Measurements from ENCODE around the gene ABCD3. TPM values are rescaled to one million over a fixed set of nuclear protein-coding genes. Genes with fewer than 3 reads are reported as not detected.
A peak's percentile ranks its signal among the peaks of the same experiment; 100 is the strongest.

ABCD3 gene
- total RNA-seq, 1 donor from 2014 or later: 49.8 TPM

DNA sequence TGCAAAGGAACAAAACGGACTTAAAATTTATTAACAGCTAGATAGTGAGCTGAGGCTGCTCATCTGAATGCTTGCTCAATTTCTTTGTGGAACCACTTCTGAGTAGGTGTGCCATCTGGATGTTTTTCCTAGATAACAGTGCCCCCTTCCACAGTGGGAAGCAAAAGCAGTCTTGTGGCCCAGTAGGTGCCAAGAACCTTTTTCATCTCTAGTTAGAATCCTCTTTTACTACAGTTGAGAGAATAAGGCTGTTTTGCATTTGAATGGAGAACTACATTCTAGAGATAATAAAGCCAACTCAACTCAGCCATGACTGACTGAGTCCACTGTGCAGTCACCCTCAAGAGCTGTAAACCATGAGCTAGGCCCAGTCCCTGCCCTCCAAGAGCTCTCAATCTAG lies 110.1 kb downstream of the ABCD3 start:
- DNase-seq: no peak

DNA sequence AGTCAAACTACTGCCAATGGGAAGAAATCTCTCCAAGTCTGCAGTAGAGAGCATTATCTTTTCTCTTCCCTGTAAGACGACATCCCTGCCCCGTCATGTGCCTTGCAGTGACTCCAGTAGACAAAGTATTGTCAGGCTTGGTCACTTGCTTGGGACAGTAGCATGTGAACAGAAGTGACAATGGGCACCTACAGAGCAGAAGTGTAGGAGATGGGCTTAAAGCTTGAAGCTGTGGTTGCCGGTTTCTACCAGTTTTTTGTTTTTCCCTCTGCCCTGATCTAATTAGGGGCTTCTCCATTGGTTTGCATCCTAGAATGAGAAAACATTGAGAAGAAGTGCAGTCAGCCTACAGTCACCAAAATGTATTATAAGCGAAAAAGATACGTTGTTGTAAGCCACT lies 110.6 kb downstream of the ABCD3 start:
- DNase-seq: no peak

DNA sequence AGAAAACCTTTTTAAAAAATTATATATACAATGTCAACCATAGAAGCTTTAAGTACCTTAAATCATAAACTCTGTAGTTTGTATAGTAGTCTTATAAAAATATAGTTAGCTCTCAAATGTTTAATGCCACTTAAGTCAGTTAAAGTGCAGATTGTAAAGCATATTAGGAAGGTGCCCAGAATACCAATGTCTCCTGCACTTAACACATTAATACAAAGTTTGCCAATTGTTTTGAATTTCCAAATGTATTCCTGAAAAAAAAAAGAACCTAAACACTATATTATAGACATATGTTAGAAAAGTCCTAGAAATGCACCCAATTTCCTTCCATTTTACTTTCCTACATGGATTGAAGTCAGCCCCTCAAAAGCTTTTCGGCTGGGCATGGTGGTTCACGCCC lies 111.2 kb downstream of the ABCD3 start:
- no peak for DNase-seq

DNA sequence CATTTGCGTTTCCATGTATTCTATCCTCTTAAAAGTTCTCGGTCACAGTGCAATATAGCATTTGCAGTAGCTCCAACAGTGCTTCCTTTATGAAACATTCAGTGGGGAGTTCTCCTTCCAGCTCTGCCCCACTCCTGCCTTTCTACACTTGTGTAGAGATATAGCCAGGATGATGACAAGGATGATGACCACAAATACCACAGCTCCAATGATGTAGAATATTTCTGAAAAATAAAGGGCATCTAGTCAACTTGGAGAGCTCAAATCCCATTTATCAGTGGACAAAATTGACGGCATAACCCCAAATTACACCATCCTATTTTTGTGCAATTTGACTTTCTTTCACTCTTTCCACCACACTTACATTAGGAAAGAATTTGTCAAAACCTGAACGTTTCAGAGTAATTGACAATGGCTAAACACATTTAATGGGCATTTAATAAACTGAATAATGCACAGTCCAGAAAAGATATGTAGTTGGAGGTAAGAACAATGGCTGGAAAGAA lies 112.2 kb downstream of the ABCD3 start:
- DNase-seq: no peak

DNA sequence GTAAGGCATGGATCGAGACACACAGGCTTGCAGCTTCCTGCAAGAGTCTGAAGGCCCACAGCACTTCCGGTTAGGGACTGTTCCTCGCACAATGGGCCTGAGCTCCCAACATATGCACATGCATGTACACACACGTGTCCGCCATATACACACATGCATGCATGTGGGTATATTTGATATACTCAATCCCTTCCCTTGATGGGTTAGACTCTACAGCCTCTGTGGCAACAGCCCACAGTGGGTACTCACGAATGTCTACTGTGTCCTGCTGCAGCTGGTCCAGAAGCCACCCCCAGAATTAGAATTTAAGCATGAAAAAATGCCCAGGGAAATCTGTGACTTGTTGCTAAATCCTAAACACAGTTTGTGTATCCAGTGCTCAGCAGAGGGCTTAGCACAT lies 113.5 kb downstream of the ABCD3 start:
- no peak for DNase-seq

DNA sequence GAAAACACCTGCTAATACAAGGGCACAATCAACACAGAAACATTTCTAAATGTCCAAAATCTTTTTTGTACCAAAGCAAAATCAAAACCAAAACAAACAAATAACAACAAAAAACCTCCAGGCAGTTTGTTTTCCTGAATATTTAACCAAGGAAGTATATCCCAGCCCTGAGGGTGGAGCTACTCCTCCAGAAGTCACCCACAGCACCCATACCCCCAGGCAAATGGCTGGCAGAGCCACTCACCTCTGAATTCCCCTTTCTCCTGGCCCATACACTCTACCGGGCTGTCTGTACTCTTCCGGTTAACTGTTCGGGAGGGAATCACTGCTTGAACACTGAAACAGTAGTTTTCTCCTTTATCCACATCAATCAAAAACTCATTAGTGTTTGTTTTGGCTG lies 113.9 kb downstream of the ABCD3 start:
- no peak for DNase-seq

DNA sequence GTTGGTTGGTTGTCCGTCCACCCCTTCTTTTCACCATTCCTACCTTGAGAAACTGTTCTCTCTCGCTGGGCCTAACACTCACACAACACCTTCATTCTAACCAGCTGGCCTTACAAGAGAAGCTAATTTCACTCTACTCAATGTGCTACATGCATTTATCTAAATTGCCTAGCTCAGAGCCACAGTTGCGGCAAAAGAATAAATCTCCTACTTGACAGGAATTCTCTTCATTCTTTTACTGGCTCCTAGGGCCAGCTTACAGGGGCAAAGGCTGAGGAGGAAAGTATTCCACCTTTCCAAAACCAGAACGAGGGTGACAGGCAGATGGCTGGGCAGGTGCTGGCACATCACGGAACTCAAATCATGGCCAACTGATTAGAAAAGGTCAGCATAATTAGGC lies 116.9 kb downstream of the ABCD3 start:
- DNase-seq: no peak

DNA sequence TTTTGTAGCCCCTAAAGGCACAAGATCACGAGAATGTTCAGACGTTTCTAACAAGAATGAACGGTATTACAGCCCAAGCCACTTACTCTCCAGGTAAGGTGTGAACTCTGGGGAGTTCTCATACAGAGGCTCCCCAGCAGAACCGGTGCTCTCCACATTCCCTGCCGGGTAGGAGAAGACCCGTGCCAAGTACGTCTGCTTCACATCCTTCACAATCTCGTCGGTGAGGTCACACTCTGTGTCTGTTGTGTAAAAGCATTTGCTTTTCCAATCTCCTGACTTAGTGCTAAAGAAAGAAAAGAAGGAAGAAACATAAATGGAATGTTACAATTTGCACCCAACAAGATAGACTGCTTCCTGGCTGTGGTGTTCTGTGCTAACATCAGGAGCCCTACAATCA lies 117.7 kb downstream of the ABCD3 start:
- DNase-seq: no peak

DNA sequence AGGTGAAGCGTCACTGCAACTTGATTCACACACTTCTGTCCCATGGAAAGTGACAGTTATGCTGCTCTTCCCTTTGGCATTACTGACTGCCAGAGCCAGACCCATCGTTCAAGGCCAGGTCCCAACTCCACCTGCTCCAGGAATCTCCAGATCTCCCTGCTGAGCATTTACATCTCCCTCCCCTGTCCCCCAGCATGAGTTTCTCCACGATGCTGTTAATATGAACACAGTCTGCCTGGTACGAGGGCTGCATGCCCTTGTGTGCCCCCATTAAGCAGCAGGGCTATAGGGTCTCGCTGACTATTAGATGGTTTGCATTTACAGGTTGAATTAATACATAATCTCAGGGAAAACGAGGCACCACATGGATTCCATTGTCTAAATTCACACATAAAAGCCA lies 119.1 kb downstream of the ABCD3 start:
- DNase-seq: no peak

DNA sequence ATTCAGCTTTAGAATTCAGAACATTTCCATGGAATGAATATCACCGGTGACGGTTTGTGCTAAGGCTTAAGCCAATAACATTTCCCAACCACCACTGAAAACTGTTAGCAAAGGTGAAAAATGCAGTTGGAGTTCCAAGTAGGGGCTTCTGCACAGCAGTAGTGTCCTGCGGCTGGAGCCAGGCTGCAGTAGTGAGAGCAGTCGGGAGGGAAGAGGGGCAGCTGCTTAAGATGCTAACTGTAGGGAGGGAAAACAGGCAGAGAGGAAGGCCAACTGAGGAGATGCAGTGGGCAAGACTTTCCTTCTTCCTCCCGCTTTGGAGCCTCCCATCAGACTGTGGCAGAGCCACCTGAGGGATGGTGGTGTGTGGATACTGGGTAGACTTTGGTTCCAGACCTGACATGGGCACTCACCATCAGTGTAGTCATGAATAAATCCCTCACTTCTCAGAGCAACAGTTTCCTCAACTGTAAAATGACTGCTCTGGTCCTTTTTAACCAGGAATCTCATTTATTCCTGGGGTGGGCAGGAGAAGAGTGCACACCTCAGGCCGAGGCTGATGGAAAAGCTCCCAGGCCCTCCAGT lies 120.1 kb downstream of the ABCD3 start:
- DNase-seq: no peak

DNA sequence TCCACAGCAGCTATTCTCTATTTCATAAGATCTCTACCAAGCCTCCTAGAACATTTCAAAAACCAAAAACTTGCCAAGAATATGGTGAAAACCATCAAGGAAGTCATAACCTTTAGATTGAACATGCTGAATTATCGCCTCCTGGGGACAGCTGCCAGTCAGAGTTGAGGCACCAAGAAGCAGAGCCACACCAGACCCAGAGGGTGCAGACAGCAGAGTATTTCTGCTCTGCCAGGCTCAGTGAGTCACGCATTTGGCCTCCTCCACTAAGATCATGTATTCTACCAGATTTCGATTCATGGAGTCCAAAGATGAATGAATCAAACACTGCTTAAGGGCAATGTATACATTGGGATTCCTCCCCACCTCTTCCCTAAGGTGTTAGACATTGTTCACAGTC lies 121.3 kb downstream of the ABCD3 start:
- DNase-seq: no peak

DNA sequence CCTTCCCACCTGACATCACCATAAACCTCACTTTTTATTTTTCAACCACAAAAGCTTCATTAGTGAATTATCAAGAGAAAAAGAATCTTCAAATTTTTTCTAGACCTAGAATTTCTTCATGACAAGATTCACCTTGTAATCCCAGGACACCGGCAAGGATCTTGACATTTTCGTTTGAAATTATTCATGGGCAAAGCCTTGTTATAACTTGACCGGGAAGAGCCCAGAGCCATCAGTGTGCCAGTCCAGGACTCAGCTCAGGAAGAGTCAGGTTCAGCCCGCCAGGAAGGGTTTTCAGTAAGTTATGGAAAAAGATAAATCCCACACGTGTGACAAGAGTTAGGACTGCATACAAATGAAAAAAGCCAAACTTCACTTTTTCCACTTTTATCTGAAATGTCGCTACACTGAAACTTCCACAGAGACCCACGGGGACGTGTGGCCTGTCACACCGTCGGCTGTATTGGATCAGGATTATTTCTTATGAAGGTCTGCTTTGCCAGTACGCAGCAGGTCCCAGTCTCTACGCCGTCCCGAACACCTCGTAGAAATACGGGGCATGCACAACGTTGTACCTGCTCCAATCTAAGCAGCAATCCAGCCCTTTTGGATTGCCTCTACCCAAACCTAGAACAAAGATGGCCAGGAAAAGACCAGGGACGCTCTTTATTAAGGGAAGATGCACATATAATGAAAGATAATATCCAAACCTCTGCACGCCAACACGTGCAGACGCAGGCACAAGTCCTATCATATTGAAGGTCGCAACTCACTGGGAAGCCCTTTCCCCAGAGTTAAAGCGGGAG lies 122.5 kb downstream of the ABCD3 start:
- no peak for DNase-seq

DNA sequence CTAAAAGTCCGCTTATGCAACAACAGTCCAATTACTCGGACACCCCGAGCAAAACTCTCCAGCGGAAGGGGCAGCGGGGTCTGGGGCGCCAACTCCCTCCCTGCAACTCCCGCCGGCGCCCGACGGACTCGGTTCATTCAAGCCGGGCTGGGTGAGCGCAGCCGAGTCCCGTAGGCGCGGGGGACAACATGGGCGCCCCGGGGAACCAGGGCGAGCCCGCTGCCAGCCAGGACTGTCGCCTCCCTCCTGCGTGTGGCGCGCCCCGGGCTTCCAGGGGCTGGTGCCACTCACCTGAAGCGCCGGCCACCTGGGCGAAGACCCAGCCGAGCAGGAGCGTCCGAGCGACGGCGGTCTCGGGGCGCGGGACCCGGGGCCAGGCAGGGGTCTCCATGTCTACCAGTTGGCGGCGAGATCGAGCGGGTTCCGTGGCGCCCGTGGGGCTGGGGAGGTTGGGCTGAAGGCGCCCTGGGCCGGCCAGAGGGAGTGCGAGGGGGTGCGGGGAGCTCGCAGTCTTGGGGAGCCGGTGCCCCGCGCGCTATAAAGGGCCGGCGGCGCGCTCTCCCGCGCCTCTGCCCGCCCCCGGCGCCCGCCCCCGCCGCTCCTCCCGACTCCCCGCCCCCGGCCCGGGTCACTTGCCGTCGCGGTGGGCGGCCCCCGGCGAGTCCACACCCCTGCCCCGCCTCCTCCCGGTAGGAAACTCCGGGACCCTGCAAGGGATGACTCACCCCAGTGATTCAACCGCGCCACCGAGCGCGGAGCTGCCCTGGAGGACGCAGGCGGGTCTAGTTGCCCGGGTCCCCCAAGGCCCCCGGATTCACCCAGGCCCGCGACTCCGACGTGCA lies 123.3 kb downstream of the ABCD3 start, which contains the start of gene F3:
TSS of gene F3 (minus strand) at position 514 of the 842 bp plus-strand sequence. CDS start at position 391, 123 bp downstream.
- DNase-seq: peak; percentile 65

DNA sequence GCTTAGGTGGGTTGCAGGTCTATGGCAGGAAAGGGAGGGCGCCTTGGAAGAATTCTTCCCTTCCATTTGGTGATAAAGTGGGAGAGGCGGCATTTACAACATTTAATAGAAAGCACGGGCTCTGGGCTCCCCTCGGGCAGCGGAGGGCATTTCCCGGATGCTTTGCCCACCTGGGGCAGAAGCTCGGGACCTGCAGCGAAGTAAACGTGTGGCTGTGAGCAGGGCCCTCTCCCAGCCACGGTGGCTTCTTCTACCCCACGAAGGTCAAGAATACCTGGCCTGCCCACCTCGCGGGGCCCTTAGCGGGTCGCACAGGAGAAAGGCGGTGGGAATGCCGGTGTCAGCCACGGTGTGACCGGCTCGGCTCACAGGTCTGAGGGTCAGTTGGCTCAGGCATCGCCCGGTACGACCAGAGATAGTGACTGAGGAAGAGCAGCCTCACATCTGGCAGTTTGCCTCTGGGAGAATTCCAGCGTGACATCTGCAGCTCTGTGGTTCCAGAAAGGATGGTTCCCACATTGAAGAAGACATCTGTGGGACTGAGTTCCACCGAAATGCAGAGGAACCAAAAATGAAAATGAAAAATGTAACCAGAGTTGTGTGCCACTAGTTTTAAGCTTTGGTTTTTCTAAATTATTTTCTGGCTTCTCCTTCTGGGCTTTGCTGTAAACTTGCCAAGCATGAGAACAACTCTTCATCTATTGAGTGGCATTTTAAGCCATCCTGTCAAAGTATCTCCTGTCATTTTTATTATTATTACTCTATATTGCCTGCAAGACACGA lies 124.1 kb downstream of the ABCD3 start:
- peak; percentile 47 for DNase-seq

DNA sequence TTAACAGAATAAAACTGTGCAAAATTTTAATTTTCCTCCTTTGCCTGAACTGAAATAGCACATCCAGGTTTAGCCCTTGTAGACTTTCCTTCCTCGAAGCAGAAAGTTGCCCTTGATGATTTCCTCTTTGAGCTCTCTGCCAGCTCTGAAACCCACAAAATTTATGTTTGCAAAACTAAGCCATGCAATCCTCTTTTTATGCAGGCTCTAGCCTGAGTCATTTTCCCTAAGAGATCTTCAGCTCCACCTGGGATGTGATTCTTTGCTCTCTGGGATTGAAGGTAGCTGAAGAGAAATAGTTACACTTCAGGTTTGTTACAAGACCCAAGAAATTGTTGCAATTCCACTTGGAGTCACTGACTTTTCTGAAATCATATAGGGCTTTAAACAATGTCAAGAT lies 124.8 kb downstream of the ABCD3 start:
- no peak for DNase-seq

DNA sequence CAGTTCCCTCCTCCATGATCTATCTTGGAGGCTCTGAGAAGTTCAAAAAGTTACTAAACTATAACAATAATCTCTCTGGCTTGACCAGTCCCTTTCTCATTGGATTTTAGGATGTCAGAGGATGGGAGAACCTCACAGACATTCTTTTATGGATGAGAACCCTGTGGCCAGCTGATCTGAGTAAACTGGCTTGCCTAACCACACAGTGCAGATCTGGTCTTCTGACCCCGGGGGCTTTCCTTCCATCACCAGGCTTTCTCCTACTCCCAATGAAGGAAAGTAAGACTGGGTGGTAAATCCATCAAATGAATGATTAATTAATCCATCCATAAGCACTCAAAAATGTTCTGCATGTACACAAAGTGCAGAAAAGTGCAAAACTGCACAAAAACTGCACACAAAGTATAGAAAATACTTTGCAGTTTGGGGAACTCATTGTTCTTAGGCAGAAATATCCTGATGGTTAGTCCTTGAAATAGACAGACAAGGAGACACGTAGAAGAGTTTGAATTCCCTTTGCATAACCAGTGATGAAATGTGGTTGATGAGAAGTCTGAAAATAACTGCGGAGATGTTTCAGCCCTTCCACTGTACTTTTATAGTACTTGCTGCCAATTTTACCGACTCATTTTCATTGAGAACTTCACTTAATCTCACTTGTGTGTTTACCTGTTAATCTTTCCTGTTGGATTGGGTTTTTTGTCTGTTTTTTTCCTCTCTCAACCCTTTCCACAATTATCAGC lies 125.9 kb downstream of the ABCD3 start:
- no peak for DNase-seq

DNA sequence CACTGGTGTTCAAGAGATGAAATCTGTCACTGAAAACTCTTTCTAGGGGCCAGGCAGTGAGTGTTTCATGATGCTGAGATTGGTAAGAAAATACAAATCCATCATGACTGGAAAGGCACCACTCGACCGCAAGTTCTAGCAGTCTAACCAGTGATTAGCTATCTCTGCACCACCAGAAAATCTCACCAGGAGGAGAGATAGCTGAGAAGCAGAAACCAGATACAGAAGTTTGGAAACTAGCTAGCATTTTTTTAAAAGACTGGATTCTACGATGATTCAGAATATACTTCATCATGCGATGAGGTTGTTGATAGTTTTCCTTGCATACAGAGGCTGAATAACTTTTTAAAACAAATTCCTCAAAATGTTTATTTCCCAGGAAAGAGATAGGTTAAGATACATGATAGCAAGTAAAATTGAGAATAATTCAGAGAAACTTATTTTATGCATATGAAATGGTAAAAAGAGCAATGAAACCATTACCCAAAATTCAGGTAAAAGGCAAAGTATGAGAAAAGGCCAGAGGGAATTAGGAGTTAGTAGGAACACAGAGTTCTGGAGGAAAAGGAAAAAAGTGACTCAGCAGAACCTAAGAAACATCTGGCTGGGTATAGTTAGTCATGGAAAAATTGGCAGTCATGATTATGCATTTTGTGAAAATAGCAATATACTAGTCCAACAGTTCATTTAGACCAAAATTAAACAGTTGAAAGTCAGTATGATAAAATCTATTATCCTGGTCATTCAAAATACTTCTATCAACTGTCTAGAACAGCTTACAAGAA lies 126.7 kb downstream of the ABCD3 start:
- peak; percentile 28 for DNase-seq

DNA sequence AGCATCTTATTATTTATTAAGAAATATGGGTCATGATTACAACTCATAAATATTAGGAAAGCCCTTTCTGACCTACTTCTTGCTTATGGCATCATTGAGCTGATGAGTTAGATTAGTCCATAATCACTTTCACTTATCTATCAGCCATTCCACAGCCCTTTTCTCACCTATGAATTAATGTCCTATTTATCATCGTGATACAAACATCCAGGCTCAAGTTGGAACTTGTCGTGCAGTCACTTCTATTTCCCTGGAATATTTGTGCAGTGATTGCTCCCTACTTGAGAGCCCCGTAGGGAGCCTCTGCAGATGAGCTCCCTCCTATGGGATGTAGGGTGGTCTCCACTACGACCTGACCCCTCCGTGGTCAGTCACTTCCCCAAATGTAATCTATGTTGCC lies 131.5 kb downstream of the ABCD3 start:
- DNase-seq: no peak

DNA sequence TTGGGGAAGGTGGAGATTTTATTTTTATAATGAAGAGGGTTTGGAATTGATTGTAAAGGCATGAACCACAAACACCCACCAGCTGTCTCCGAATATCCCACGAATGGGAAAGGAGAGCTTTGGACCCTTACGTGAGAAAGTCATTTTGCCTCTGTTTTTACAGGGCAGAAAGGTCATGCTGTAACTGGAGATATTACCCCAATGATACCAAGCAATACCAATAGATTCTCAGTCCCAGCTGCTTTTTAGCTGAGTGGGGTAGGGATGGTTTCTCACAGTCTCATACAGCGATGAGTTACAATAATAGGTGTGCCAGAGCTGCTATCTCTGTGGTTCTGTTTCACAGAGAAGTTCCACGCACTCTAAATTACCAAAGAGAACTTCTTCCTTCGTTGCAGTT lies 132.2 kb downstream of the ABCD3 start:
- DNase-seq: no peak

DNA sequence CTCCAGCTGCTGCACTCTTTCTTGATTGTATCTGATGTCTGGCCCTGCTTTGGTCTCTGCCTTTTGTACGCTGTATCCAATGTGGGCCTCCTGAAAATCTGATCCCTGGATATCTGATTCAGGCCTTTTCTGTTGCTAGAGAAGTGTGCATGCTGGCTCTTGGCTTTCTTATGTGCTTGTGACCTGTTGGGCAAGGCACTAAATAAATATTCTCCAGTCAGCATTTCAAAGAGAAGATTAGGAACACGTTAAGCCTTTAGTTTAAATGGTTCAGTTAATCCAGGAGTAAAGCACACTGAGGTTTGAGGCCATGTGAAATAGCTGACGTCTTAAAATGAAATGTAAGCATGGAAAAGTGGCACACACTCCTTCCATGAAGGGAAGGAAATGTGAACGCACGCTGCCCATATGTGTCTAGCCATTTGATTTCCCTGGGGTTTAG lies 132.6 kb downstream of the ABCD3 start:
- no peak for DNase-seq

DNA sequence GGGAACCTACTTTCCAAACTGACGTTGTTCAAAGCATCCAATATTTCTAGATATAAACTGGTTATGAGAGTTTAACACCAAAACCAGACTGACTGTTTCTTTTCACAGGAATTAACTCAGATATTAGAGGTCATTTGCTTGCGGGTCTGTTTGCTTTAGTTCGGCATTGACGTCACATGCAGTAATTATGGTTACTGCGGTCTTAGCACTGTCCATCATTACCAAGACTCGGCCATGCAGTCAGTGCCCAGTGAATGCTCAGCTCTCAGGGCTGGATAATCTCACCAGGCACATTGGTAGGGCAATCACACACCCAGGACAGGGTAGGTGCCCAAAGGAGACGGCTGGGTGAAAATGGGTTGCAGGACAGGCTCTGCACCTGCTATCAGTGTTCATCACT lies 133.3 kb downstream of the ABCD3 start:
- DNase-seq: no peak

All from skin of body (tissue), 2 donors.